ENCODE measurements around the gene SLC25A20.

- no peak for TF ChIP-seq EZH2 (IDR thresholded peaks at IDR 0.05)
- TF ChIP-seq FOXP2 (optimal IDR thresholded peaks at IDR 0.05; ENCODE audit: control extremely low read depth, extremely low read length, insufficient read depth): no peak
These were observed 46.8 kb upstream of the SLC25A20 start for GRCh38 chr3:48945432-48945831.

Measured in SK-N-MC (cell line).